Glomerular visceral epithelial cell (primary cell): ENCODE data around the gene CTBP2.

Experiments
- DNase-seq: peaks from one replicate; pipeline ENCODE4 v3.0.0-alpha.2; 2016; ENCODE audit errors: extremely low spot score

The CTBP2 gene

DNA sequence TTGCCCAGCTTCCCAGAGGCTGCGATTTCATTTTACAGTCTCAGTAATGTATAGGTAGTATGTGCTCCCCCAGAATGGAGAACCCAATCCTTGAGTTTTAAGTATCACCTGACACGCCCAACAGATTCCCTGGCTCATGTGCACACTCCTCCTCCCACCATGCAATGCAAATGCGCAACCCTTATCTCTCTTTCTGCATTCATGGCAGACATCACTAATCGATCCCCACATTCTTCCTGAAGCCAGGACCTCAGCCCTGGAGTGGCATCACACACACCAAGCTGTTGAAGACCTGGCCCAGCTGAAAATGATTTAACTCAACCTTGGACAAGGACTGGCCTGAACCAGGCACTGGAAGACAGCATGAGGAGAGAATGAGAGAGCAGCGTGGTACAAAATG, 150.0 kb downstream of the CTBP2 start:
- DNase-seq = no peak

- no peak for DNase-seq
These were observed 150.7 kb downstream of the CTBP2 start for GRCh38 chr10:125009661-125010161.

GRCh38 chr10:125008689-125009638, 151.4 kb downstream of the CTBP2 start:
- no peak for DNase-seq

GRCh38 chr10:125007436-125007835, 152.9 kb downstream of the CTBP2 start:
- DNase-seq = no peak

GRCh38 chr10:125006921-125007426, 153.4 kb downstream of the CTBP2 start:
- DNase-seq = no peak

- DNase-seq = no peak
These were observed 154.1 kb downstream of the CTBP2 start for GRCh38 chr10:125006188-125006680.

GRCh38 chr10:125005312-125006187, 154.8 kb downstream of the CTBP2 start:
- DNase-seq = no peak

GRCh38 chr10:125004571-125005311, 155.6 kb downstream of the CTBP2 start:
- no peak for DNase-seq

DNA sequence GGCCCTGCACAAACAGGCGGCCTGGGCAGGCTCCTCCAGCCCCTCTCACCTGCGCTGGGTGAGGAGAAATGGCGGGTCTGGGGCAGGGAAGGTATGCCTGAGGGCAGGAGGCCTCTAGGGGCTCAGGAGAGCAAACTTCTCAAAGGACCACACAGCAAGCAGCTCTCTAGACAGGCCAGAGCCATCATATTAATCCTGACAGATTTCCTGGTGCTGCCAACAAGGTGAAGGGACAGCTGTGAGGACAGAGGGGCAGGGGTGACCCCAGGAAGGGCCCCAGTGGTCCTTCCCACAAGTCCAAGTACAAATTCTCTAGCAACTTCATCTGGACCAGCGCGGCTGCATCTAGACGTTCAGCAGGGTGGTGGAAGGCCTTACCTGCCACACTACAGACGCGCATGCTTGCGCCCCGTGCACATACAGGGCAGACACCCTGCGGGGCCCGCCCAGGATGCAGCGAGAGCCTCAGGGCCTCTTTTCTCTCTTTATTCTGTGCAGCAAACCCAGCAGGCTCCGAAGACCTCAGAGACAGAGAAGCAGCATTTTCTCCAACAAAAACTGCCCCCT, 156.4 kb downstream of the CTBP2 start:
- no peak for DNase-seq

DNA sequence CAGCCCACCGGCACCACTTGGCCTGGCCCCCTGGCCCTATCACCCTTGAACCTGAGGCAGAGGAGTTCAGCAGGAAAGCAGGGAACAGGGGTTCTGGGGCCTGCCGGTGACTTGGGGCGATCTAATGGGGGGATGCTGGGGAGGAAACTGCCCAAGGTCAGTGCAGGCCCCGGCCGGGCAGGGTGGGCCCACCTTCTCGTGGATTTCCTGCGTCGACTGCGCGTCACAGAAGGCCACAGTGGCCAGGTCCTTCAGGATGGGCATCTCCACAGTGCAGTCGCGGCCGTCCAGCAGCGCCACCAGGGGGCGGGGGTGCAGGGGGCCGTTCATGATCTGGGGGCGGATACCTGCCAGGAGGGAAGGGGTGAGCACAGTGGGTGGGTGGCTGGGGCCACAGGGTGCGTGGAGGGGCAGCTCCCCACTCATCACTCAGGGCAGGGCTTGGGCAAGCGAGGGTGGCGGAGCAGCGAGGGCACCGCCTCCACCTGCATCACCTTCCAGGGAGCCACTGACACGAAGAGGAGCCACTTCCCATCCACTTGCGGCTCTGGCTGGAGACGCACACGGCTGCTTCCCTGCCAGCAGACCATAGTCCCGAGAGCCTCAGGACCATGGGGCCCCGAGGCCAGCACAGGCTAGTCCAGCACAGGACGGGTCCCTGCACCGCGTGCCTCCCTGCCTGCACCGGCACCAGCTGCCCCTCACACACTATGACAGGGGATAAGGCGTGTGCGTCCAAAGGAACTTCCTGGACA, 157.0 kb downstream of the CTBP2 start:
- DNase-seq = no peak

- no peak for DNase-seq
These were observed 157.8 kb downstream of the CTBP2 start for GRCh38 chr10:125002423-125003145.

DNA sequence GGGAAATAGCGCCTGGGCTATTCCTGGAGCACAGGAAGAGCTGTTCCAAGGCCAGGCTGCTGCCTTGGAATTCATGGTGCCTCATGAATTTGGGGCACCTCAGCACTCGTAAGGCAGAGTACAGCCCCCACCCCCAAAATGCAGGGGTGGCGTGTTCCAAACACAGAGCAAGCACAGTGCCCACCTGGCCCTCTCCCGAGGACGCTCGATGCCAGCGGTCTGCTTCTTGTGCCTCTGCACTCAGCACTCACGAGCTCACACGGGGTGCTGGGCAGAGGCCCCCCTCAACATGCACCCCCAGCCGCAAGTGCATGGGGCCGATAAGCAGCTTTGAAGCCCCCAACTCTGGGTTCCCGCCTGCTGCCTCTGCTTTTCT, 158.3 kb downstream of the CTBP2 start:
- DNase-seq = no peak

GRCh38 chr10:125001313-125002046, 158.9 kb downstream of the CTBP2 start:
- DNase-seq = no peak

DNA sequence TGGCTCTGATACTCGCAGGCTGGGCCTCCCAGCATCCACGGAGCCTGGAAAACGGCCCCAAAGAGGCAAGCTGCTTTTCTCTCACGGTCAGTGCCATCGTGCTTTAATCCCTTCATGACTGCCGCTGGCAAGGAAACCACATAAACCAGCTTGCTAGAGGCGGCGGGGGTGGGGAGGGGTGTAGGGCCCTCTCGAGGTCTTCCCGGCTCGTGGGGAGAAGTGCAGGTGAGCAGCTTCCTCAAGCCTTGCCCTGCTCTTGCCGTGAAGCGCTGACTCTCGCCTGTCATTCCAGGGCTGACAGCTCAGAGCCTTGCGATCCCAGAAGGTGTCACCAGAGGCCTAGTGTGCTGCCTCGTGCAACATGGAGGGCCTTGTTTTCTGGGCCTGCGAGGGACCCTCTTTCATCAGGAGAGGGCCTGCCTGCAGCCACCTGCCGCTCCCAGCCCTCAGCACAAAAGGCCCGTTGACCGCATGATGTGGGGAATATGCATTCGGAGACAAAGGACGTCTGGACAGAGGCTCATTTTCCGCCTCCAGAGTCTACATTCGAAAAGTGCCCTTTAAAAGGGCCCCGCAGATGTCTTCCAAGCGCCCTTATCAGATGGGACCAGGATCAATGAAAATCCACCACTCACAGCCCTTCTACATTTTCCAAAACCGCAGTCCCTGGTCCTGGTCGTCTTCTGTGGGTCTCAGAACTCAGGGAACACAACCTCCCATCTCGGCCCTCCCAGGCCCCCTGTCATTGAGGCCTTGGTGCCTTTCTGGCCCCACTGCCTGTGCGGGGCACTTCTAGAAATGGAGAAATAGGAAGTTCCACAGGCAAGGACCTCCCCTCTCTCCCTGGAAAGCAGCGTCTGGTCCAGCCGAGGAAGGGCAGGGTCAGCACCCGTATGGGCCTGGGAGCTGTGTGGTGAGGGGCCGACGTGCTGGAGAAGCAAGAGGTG, 159.7 kb downstream of the CTBP2 start:
- DNase-seq = no peak

- DNase-seq = no peak
These were observed 160.7 kb downstream of the CTBP2 start for GRCh38 chr10:124999433-125000365.

DNA sequence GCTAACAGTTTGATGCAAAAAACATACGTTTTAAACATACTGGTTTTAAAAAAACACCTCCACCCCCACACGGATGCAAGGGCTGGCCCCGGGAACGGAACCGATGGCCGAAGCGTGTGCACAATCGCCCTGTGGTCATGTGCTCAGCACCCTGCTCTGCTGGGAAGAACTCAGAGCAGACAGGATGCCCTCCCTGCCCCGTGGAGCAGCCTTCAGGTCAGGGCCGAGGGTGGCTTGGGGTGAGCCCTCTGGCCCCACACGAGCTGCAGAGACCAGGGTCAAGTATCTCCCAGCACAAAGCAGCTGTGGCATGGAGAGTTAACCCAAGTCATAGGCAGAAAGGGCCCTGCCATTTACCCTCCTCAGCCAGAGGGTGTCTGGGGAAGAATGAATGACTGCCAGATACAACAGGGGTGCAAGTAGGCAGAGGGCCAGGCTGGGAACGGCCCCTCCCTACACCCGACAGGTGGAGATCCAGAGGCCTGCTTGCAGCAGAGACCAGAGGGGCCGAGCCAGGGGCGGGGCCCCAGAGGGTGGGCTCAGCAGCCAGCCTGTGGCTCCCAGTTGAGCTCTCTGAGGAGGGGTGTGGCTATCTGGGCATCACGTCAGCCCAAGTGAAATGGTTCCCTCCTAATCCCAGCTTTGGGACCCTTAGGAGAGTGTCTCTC, 161.6 kb downstream of the CTBP2 start:
- DNase-seq = no peak
